GM19043 (cell line): ENCODE results near the gene MAP3K4.
A peak's percentile ranks its signal among the peaks of the same experiment; 100 is the strongest.

Source experiments
- ATAC-seq: cut with Tn5 transposase; IDR thresholded peaks from one replicate; pipeline ENCODE4 v1.9.1; 2021; ENCODE audit warnings: low read depth; ENCODE audit not compliant: unreplicated experiment

The MAP3K4 gene

DNA sequence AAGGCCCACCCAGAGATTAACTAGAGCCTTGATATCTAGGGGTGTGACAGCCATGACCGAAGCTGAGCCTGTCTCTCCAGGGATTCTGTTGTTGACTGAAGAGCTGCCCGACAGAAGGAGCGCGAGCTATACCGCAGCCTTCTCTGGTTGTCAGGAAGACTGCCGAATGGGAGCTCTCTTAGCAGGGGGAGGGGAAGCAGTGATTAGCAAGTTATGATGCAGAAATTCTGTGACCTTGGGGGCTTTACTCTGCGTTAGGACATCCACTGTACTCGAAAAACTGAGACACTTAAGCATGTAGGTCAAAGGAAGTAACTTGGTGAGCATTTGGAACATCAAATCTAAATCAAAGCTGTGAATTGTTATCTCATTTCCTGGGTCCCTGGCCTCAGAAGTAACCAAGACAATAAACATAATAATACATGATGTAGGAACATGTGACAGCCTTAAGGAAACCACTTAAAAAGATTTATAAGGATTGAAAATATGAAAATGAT, 84.7 kb downstream of the MAP3K4 start:
- ATAC-seq = no peak

DNA sequence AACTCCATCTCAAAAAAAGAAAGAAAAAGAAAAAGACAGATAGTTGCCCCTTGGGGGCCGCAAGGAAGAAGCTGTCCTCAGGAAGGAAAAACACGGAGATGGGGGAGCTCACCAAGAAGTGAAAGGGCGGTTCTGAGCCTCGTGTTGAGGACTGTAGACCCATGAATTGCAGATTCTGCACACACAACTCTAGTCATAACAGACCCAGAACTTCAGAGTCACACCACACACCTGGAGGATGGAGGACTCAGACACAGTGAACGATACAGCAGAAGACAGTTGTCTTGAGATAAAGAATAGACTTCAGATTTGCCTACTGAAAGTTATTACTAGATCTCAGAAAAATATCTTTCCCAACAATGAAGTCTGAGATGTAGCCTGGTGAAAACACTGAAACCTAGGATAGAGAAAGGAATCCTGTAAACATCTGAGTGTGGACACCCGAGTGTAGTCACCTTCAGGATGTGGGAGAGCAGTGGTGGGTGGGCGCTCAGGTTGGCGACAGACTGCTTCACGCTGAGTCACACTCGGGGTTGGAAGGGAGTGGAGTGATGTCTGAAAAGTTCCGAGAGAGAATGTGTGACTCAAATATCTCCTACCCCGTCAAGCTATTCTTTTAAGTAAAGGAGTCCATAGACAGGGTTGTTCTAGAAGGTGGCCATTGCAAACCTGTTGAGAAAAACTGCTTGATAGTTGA, 88.1 kb downstream of the MAP3K4 start:
- ATAC-seq = no peak

DNA sequence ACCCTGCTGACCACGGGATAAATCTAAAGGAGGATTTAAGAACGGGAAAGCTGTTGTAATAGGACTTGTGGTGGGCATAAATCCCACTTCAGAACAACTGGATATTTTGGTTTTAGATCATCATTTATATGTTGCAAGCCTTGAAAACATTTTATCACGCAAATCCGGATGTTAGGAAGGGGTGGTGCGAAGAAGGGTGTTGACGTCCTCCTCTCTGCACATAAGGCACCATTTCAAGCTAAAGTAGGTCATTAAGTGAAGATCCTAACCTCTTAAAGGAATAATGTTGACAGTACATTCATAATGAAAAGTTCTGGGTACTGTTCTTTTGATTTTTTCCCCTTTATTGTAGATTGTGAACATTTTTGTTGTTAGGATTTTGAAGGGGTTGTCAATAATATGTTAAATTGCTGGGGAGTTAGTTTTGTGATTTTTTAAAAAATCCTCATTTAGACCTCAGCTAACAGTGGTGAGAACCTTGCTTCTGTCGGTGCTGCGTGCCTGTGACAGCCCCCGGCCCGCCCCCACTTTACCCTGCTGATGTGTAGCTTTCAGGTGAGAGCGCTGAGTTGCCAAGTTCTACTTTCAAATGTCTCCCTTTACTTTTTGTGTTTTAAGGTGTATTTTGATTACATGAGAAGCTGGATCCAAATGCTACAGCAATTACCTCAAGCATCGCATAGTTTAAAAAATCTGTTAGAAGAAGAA, 88.8 kb downstream of the MAP3K4 start:
- ATAC-seq = no peak

DNA sequence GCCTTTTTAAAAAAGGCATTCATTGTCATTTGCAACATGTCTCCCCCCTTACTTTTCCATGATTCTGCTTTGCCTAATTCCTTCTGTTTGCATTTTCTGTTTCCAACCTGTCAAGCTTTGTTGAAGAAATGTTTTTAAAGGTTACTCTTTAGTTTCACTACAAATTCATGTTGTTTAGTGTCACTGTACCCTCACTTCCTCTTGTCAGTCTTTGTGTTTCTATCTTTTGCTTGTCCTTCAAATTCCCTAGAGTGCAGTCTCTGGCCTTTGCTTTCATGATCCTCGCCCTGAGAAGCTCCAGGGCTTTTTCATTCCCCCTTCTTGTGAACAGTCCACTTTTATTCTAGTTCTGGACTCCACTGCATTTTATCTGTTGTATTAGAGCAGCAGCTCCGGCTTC, 90.6 kb downstream of the MAP3K4 start:
- peak; percentile 54 for ATAC-seq

DNA sequence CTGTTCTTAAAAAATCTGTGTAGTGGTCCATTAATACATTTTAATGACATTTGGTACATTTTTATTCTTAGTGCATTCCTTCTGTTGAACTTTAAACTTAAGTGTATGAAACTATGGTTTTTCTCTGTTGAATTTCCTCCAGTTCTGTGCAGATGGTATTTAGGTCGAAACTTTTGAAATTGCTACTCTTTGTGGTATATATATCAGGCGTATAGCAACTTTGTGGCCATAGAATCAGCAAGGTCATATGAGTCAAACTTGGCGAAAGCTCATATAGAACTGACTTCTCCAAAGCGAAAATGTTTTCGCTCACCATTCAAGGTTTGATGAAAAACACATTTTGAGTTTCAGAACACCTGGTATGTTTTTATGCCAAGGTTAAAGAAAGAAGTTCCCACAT, 93.7 kb downstream of the MAP3K4 start:
- ATAC-seq = no peak

DNA sequence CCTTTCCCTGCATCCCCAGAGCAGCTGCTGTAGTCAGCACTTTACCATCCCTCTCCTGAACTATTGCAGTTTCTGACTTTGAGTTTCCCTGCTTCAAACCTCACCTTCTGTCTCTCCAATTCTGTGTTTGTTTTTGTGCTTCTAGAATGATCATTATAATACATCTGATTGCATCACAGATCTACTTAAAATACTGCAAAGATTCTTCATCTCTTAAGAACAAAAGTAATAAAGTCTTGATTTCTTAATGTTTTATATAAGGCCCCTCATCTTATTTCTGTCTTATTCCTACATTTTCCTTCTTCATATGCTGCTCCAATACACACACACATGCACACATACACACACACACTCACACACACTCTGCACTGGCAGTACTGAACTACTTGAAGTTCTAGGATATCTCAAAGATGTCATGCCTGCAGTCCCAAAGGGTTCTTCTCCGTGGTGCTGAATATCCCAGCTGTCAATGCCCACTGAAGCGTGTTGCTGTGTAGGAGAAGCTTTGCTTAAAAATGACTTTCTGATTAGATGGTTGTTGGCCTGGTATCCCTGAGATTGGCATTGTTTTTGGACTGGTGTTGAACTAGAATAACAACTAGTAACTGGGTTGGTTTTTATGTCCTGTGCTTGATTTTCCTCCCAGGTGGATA, 97.2 kb downstream of the MAP3K4 start:
- no peak for ATAC-seq

- ATAC-seq = no peak
Observed at GRCh38 chr6:161091151-161091550, 99.6 kb downstream of the MAP3K4 start.

GRCh38 chr6:161091972-161092701, 100.6 kb downstream of the MAP3K4 start:
- no peak for ATAC-seq

DNA sequence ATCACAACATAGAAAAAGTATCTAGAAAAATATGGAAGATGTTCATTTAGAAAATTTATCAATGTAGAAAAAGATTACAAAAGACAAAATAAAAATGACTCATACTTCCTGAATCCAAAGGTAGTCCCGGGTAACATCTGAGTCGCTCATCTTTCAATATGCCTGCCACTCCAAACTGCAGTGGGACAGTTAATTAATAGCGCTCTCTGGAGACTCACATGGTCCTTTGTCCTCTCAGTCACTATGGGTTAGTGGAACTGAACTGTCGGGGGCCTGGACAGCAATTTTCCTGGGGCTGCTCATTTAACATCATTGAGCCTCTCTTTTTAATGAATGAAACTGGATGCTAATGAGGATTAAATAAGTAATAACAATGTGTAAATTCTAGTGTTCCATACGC, 103.4 kb downstream of the MAP3K4 start:
- ATAC-seq = no peak

DNA sequence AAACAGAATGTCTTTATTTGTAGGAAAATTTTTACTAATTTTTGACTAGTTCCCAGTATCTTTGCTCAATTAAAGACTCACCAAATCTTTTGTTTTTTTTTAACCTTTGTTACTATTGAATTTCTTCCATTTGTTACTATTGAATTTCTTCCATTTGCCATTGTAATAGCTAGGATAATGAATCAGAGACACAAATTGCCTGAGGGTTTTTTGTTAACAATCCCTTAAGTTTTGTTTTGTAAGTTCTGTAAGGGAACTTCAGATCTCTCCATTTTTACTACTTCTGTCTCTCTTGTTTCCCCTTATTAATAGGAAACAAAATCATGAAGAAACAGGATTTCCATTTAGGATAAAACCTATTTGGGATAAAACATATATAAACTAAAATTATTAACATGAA, 104.3 kb downstream of the MAP3K4 start:
- ATAC-seq = no peak

DNA sequence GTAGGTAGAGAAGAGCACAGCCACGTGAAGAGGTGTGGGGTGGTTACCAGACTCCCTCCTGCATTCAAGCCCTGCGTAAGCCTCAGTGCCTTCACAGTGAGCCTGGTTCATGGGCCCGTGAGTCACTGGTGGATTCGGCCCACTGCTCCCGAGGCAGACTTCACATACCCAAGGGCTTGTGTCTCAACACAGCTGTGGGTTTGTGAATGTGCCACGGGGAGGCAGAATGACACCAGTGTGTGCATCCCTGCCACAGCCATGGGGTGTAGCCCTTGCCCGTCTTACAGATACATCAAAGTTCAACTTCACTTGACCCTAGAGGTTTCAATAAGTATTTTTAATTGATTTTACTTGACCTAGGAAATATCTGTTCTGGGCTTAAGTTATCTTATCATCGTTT, 108.5 kb downstream of the MAP3K4 start:
- no peak for ATAC-seq

DNA sequence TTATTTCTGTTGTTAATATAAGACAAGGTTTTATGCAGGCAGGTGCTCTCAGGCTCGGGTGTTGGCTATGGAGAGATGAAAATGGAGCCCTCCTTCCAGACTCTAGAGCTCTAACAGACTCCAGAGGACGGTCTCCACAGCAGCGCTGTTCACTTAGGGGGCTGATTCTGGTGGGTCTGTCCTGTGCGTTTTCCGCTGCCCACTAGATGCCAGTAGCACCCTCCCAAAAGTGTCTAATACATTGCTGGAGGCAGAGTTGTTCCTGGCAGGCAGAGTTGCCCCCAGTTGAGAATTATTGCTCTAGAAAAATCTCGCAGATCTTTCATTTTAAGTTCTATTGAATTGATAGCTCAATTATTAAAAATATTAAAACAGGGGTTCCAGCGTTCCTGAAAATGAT, 109.9 kb downstream of the MAP3K4 start:
- ATAC-seq = no peak

DNA sequence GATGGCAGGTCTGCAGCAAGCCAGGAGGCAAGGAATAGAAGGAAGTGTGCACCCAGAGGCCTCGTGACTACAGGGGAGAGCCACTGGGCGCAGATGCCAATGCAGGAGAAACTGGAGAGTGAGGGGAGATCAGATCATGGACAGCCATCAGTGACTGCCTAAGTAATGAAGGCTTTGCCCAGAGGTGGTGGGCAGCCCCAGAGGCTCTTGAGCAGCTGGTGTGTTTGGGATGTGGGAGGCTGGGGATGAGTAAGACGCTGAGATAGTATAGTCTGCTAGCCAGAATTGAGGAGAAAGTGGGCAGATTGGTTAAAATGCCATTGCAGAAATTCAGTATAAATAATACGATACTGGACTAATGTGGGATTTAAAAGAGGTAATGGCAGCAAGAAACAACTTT, 111.9 kb downstream of the MAP3K4 start:
- ATAC-seq = no peak

DNA sequence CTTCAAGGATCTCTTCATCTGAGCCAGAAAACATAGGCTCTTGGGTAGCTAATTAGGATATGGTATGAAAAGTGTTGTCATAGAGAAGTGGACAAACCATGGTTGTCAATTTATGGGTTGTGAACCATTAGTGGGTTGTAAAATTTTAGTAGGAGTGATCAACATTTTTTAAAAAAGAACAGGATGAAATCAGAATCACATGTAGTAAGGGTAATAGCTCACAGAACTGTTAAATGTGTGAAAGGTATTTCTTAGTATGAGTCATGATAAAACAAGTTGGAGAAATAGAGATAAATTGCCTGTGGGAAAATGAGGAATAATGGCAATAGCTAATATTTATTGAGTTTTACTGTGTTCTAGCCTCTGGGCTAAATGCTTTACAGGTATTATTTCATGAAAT, 113.4 kb downstream of the MAP3K4 start:
- ATAC-seq = no peak

- no peak for ATAC-seq
Observed at GRCh38 chr6:161105408-161105807, 113.8 kb downstream of the MAP3K4 start.

- ATAC-seq = no peak
Observed at GRCh38 chr6:161107779-161108730, 116.5 kb downstream of the MAP3K4 start.

DNA sequence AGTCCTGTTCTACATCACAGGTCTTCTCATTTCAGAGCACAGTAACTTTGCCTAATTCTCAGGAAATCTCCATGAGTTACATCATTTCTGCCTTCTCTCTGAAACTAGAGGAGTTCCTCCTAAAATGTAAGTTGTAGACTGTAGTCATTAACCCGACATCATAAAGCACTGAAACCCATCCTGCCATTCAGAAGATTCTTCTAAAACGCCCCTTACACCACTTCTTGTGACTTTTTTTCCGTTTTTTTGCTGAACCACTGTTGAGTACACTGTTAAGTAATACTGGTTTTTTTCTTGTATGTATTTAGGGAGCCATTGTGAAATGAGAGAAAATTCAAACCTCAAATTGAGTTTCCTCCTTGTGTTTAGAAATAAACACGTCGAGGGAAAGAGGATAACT, 117.3 kb downstream of the MAP3K4 start:
- ATAC-seq = no peak

GRCh38 chr6:161109366-161109765, 117.8 kb downstream of the MAP3K4 start:
- no peak for ATAC-seq

DNA sequence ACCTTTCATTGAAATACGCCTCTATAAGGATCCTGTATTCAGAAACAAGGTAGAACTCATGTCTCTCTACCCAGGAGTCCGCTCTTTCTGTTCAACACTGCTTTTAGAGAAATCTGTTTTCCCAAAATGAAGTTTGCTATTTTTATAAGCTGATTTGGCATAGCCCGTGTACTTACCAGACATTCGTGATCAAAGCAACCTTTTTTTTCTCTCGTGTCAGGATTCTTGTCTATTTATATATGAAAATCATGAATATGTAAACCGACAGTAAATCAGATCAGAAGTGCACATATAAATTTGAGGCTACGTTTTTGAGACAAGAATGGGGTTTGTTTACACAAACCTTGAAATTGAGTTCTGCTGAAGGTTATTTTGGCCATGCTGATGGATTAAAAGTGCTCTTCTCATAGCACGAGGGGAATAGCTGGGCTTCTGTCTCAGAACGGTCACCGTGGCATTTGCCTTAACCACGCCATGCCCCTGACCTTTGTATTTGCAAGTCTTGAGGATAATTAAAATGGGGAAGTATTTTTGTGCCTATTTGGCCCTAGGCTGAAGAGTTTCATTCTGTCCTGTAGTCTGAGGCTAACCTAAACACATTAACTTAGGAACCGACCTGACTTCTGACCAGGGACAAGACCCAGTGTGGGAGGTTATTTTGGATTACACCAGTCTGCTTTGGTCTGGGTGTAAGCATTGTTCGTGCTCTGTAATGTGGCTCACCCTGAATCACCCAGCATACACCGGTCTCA, 118.6 kb downstream of the MAP3K4 start:
- no peak for ATAC-seq
